Right lobe of liver (tissue), 4 donors: Measurements from ENCODE around the gene BAZ1B.
"Not testable (repeated sequence)": the region's sequence is repeated elsewhere in the genome, so short reads cannot be mapped to it uniquely, and the experiment has no call there.

Source experiments
- POLR2A ChIP-seq: fragments of 450-650 bp; IDR thresholded peaks from one replicate; pipeline ENCODE4 v1.6.1; 2017; ENCODE audit warnings: antibody characterized with exemption, mild to moderate bottlenecking
- TF ChIP-seq, protein P1 (sequence below), 4 donors: fragments of 200-600 bp in 3 of 4; fragments of 450-650 bp in 1 of 4; IDR thresholded peaks; one replicate each; pipeline versions ENCODE4 v1.5.1 to v1.8.0; 2016 to 2022; ENCODE audit warnings: antibody characterized with exemption in 4 of 4, mild to moderate bottlenecking in 2 of 4
- donor health status: DM: no; HTN: no; CAD: no.
- donor health status: DM: no; HTN: no; CAD: no.
- donor health status: DM: no; HTN: yes; CAD: no.

- TF ChIP-seq, protein P1, sequence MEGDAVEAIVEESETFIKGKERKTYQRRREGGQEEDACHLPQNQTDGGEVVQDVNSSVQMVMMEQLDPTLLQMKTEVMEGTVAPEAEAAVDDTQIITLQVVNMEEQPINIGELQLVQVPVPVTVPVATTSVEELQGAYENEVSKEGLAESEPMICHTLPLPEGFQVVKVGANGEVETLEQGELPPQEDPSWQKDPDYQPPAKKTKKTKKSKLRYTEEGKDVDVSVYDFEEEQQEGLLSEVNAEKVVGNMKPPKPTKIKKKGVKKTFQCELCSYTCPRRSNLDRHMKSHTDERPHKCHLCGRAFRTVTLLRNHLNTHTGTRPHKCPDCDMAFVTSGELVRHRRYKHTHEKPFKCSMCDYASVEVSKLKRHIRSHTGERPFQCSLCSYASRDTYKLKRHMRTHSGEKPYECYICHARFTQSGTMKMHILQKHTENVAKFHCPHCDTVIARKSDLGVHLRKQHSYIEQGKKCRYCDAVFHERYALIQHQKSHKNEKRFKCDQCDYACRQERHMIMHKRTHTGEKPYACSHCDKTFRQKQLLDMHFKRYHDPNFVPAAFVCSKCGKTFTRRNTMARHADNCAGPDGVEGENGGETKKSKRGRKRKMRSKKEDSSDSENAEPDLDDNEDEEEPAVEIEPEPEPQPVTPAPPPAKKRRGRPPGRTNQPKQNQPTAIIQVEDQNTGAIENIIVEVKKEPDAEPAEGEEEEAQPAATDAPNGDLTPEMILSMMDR (IDR thresholded peaks at IDR 0.05) = not testable (repeated sequence)
- TF ChIP-seq POLR2A = not testable (repeated sequence)
Observed at GRCh38 chr7:73550093-73550492, 28.0 kb upstream of the BAZ1B start.
